Activated CD4-positive, alpha-beta T cell treated with anti-CD3 and anti-CD28 coated beads, Interleukin-10, Interleukin-2, amounts not matched to agents 100 ng/mL and 50 ng/mL, durations not matched to agents 16 hours and 8 hours (primary cell): ENCODE measurements around the gene NSUN4.

Experiments
- DNase-seq: peaks from one replicate; pipeline ENCODE4 v3.0.0-alpha.2; 2020

NSUN4 gene

DNA sequence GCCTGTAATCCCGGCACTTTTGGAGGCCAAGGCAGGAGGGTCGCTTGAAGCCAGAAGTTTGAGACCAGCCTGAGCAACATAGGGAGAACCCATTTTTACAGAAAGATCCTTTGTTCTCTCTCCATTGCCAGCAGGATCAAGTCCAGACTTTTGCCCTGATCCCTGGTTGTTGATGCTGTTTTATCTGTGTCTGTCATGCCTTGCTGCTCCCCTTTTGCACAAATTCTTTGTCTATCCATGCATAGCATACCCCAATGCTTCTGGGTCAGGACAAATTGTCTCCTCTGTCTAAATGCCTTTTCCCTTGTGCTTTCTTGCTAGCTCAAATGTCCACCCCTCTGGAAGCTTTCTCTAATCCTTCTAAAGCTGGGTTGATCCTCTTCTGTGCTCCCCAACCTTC is 28.2 kb downstream of the NSUN4 start:
- DNase-seq = no peak

DNA sequence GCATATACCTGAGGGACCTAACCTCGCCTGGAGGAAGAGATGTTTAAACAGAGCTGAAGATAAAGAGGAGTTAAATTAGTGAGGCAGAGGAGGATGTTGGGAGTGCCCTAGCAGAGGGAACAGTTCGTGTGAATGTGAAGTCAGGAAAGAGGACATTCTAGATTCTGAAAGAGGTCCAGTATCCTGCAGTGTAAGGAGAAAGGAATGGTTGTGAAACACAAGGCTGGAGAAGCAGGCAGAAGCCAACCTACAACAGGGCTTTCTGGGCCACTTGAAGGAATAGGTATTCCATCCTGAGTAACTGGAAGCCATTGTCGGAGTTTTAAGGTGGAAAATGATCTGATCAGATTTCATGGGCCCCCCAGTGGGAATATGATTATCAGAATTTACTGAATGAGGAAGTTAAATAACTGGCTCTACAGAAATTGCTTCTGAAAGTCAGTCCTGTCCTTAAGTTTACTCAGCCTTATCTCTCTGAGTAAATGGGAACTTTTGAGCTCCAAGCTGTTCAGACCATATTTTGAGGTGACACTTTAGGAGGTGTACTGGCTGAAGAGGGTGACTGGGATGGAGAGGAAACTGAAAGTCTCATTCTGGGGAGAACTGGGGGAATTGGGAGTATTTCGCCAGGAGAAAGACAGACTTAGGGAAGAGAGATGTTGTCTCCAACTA is 29.1 kb downstream of the NSUN4 start:
- DNase-seq = no peak

DNA sequence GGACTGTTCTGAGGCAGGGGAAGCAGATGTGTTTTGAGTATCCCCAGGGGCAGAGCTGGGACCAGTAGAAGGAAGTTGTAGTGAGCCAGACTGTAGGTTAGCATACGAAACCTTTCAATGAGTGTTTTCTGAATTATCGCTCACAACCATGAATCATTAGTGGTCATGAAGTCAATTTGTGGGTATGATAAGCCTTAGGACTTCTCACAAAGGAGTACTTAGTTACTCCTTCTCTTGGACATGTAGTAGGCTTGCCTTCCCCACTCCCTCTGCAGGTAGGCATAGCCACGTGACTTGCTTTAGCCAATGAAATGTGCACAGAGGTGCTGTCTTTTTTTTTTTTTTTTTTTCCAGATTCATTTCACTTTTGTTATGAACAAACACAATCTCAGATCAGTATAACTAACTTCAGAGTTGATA is 29.6 kb downstream of the NSUN4 start:
- DNase-seq = peak; percentile 24

DNA sequence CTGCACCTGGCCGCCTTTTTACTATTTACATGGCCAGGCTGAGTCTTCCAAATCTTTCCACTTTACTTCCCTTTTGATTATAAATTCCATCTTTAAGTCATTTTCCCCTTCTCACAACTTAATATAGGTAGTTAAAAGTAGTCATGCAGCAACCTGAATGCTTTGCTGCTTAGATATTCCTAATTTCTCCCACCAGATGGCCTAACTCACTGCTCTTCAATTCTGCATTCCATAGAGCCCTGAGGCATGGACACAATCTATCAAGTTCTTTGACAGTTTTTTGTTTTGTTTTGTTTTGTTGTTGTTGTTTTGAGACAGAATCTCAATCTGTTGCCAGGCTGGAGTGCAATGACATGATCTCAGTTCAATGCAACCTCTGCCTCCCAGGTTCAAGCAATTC is 31.8 kb downstream of the NSUN4 start:
- DNase-seq = no peak

DNA sequence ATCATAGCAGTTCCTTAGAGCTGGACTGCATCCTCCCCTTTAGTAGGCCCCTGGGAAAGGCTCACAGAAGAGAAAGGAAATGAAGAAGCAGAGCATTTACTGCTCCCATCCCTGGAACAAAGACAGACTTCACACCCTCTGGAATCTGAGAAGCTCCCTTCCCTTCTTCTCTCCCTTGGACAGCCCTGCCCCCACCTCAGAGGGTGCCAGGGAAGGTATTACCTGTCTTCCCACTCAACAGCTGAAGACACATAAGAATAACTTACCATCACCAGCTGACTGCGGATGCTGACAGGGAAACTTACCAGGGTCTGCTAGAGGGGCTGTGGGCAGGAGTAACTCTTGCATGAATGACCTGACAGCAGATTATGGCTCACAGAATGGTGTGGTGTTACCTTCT is 39.4 kb downstream of the NSUN4 start:
- no peak for DNase-seq

DNA sequence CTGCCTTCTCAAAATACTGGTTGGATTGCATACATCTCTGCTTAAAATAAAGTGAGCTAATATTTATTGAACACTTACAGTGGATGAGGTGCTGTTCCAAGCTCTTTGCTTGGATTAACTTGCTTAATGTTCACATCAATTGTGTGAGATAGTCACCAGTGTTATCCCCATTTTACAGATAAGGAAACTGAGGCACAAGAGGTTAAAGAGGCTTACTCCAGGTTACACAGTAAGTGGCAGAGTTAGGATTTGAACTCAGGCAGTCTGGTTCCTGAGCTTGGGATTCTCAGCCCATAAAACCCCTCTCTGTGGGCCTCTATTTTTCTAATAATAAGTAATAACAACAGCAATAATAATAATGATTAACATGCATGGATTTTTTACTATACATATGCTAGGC is 39.9 kb downstream of the NSUN4 start:
- DNase-seq = no peak

DNA sequence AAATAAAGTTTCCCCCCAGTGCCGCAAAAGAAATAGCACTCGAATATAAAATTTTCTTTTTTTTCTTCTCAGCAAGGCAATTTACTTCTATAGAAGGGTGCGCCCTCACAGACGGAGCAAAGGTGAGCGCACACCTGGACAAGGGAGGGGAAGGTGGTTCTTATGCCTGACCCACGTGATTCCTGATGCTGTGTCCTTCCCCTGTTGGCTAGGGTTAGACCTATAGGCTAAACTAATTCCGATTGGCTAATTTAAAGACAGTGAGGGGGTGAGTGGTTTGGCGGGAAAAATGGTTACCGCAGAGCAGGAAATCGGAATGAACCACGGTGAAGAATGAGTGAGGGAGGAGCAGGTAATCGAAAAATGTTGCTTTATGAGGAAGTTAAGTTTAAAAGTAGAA is 52.9 kb downstream of the NSUN4 start:
- no peak for DNase-seq

DNA sequence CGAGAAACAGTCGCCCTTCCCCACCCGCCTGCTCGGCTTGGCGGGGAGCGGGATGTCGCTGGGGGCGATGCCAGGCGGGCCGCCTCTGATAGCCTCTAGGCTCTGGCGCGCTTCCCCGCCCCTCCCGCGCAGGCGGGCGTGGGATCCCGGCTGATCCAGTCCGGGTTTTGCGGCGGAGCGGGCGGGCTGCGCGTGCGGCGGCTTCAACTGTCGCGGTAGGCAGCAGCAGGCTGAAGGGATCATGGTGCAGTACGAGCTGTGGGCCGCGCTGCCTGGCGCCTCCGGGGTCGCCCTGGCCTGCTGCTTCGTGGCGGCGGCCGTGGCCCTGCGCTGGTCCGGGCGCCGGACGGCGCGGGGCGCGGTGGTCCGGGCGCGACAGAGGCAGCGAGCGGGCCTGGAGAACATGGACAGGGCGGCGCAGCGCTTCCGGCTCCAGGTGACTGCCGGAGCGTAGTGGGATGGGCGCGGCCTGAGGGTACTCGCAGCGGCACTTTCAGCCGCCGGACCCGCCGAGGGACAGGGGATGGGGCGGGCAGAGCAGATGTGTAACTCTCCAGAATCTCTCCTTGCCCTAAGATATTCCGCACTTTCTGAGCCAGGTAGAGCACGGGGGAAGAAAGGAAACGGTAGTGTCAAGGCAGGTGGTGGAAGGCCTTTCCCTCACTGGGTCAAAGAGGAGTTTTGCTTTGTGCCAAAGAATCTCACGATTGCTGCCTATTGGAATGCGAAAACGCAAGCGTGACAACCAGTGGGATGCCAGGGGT is 53.7 kb downstream of the NSUN4 start, which contains the start of gene FAAH:
Gene FAAH, plus strand, starts transcription at position 210 of the 764 bp plus-strand sequence. Its CDS starts 32 bp downstream, at position 242.
- DNase-seq = peak; percentile 14

DNA sequence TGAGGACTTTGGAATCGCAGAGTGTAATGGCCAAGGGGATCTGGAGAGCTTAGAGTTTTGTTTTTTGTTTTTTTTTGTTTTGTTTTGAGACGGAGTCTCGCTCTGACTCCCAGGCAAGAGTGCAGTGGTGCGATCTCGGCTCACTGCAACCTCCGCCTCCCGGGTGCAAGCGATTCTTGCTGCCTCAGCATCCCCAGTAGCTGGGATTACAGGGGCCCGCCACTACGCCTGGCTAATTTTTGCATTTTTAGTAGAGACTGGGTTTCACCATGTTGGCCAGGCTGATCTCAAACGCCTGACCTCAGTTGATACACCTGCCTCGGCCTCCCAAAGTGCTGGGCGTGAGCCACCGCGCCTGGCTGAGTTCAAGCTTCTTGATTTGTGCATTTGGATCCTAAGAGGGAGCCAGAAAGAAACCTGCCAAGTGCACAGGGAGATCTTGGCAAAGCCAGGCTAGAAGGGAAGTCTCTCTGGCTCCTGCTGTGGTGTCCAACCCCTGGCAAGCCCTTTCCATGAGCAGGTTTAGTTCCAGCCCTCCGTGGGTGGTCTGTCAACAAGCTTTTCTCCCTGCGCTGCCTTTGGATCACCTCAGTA is 54.4 kb downstream of the NSUN4 start:
- DNase-seq = no peak

DNA sequence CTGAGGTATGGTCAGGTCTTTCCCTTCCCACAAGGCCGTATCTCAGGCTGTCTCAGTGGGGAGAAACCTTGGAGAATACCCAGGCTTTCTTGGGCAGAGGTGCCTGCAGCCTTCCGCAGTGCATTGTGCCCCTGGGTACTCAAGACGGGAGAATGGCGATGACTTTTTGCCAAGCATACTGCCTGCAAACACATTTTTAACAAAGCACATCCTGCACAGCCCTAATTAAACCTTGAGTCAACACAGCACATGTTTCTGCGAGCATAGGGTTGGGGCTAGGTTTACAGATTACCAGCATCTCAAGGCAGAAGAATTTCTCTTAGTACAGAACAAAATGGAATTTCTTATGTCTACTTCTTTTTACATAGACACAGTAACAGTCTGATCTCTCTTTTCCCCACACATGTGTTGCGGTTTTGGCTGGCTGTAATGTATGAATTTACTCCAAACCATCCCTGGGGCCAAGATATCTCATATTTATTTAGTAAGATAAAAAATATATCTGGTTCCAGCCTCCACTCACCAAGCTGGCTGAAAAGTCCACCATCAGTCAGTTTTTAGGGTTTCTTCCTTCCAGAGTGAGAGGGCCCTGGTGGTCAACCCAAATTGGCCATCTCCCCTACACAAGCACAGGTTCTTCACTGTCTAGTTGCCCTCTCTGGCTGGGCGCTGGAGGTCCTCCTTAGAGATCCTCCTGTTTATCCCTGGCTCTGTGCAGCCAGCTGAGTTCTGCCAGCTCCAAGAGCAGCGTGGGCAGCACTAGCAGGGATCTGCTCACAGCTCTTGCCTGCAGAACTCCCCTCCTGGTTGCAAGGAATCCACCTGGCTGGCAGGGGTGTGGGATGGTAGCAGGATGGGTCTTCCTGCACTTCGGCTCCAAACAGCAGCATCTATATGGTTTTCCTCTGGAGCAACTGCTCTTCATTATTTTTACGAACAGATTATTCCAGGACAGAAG is 56.1 kb downstream of the NSUN4 start:
- DNase-seq = no peak

DNA sequence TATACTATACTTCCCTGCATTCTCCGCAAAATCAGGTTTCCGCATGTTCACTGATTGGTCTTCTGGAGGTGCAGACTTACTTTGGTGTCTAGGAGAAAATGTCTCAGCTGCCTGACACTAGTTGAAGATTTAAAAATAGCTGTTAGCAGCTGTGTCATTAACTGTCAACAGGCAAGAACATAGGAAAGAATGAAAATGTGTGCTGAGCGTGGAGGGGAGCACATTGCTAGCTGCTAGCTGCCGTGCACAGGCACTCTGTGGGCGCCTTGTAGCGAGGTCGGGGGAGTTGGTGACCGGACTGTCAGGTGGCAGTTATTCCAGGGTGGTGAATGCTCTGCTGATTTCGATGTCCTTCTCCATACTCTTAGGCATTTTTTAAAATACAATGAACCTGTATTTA is 58.7 kb downstream of the NSUN4 start:
- DNase-seq = no peak

DNA sequence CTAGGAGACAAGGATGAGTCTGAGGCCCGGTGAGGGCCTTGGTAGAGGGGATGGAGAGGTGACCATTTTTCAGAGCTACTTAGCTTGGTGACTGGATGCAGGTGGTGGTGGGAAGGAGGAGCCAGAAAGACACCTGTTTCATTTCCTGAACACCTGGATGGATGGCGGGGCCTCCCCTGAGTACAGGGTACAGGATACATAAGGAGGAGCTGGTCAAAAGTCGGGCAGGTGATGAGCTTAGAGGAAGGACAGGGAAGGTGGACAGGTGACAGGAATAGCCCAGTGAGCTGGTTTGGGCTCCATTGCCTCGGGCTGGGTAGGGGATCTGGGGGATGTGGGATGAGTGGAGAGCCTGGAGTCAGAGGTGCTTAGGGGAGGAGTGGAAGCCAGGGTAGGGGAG is 59.8 kb downstream of the NSUN4 start:
- DNase-seq = no peak

DNA sequence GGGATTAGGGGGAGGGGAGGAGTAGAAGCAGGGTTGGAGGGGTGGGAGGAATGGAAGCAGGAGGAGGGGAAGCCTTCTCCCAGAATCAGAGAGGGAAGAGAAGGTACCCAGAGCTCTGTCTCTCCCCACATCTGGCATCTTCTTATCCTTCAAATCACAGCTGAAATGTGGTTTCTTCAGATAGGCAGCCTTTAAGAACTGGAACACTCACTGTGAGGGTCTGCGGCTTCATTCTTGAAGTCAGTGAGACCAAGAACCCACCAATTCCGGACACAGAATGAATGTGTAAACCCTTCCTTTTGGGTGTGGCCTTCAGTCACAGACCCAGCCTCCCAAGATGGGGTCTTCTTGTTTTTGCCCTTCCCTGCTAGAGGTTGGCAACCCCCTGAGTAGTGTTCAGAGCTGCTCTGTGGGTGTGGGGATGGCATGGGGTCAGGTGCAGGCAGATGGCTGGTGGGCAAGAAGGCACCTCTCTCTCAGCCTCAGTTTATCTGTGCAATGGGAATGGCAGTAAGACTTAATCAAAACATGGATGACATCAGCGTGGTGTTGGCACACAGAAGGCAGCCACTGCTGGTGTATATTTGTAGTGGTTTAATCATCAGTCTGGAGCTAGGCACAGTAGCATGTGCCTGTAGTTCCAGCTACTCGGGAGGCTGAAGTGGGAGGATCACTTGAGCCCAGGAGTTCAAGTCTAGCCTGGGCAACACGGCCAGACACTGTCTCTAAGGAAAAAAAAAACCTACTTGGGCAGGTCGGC is 60.7 kb downstream of the NSUN4 start:
- no peak for DNase-seq

DNA sequence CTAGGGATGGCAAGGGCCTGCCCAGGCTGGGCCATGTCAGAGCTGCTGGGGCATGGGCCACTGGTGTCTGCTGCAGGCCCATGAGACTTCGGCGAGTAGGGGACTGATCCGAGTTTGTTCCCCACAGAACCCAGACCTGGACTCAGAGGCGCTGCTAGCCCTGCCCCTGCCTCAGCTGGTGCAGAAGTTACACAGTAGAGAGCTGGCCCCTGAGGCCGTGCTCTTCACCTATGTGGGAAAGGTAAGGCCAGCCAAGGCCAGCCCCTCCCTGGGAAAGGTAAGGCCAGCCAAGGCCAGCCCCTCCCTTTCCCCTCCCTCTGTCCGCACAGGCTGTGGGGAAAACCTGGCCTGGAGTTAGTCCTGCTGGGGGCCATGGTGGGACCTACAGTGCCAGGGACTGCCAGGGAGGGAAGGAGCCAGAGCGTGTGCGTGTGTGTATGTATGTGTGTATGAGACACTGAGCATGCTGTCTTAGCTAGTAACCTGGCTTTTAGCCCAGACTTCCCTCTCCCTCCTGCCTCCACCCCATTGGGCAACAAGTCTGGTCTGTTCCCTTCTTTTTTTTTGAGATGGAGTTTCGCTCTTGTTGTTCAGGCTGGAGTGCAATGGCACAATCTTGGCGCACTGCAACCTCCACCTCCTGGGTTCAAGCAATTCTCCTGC is 61.5 kb downstream of the NSUN4 start:
- DNase-seq = no peak

DNA sequence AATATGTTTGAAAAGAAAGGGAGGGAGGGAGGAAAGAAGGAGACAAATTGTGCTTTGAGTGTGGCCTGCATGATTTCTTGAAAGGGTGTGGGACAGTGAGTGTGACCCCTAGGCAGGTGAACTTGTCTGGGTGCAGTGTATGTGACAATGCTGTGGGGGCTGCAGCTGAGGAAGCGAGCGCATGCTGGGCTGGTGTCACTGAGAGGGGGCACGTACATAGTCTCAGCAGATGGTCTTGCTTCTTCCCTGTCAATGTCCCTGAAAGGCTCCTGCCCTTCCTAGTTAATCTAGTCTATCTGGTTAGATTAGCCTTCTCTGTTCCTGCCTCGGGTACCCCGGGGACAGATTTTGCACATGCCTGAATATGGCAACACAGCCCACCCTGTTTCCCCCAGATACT is 63.3 kb downstream of the NSUN4 start:
- DNase-seq = no peak

DNA sequence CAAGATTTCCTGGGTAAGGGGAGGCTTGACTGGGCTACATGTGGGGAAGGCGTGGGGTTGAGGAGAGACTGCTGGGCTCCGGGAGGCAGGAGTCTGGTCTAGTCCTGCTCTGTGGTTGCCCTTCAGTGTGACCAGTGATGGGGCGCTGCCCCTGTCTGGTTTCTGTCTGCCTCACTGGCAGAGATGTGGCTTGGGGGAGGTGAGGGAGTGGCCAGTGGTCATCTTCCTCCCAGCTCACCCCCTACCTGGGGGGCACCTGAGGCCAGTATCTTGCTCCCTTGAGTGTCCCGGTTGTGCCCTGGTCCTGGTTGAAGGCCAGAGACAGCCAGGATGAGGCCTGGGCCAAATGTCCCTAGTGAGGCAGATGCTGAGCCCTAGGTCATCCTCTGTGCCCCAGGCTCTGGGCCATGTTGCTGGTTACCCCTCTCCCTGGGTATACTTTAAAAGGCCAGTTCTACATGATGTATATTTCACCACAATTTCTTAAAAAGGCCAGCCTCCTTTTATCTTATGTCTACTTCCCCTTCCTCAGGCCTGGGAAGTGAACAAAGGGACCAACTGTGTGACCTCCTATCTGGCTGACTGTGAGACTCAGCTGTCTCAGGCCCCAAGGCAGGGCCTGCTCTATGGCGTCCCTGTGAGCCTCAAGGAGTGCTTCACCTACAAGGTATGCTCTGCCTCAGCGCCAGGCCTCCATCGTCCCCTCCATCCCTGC is 64.0 kb downstream of the NSUN4 start:
- no peak for DNase-seq

DNA sequence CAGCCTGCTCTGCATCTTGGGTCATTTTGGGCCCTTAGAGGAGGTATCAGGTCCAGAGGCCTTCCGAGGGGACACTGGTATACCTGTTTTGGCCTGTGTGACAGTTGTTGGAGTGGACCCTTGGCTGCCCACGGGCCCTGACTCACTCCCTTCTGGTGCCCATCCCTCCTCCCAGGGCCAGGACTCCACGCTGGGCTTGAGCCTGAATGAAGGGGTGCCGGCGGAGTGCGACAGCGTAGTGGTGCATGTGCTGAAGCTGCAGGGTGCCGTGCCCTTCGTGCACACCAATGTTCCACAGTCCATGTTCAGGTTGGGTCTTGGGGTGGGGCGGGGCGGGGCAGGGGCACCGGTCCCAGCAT is 64.6 kb downstream of the NSUN4 start:
- DNase-seq = no peak

DNA sequence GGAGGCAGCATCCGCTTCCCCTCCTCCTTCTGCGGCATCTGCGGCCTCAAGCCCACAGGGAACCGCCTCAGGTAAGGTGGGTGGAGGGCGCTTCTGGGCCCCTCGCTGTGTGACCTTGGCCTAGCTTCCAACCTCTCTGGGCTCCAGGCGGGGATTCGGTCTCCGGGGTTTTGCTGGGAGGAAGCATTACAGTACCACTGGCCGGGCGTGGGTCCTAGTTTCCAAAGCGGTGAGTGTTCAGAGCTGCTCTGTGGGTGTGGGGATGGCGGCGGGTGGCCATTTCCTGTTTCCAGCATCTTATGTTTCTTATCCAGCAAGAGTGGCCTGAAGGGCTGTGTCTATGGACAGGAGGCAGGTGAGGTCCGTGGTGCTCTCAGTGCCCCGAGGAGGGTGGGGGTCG is 65.1 kb downstream of the NSUN4 start:
- DNase-seq = no peak

DNA sequence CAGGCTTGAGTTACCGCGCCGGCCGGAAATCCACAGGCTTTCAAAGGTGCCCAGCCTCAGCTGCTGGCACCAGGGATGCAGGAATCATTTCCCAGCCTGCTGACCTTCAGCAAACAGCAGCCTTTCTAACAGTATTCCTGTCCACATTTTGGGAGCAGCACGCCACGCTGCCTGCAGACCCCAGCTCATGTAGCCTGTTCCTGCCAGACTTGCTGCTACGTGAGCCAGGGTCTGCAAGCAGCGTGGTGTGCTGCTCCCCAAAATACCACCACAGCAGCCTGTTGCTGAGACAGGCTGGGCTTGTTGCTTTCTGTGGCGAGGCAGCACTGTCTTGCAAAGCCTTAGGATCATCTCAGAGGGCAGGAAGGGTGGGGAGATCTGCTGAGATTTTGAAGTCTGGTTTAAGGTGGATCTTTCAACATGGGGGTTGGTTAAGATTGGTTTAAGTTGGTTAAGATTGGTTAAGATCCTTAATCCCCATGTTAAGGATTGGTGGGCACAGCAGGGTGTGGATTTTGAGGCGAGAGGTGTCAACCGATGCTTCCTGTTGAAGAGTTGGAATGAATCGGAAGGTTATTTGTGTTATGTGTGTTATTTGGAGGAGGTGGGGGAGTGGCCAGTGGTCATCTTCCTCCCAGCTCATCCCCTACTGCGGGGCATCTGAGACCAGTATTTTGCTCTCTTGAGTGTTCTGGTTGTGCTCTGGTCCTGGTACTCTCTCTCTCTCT is 66.4 kb downstream of the NSUN4 start:
- DNase-seq = no peak

DNA sequence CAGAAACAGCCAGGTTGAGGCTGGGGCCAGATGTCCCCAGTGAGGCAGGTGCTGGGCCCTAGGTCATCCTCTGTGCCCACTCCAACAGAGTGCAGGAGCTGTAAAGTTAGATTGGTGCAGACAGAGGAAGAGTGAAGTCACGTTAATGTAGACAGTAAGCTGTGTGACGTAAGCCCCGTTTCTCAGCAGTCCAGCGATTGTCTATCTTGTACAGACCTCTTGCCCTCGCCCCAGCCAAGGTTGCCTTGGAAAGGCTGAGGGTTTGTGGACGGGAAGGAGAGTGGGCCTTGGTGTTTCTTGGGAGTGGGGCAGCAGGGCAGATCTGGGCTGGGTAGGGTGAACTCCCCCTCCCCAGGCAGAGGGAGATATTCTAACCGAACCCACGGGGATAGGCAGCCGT is 67.0 kb downstream of the NSUN4 start:
- DNase-seq = no peak
